Measurements from ENCODE around the gene AUTS2.

The AUTS2 gene

DNA sequence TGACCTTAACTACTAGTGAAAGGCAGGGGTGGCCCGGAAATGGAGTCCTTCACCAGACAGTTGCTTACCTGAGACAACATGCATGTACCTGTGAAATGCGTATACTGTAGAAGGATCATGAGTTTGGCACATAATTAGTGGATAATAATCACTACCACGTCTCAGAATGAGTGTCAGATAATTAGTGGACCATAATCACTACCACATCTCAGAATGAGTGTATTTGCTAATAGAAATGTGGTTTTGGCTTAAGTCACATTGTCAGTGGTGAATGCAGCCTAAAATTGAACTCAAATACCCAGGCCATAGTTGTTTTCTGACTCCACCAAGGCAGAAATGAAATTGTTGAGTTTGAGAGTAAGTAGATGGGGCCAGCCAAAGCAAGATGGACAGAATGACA is 1065.4 kb downstream of the AUTS2 start:
- no peak for DNase-seq (ENCODE audit: low read depth)

- no peak for DNase-seq (ENCODE audit: low read depth)
These were observed 1067.7 kb downstream of the AUTS2 start for GRCh38 chr7:70665997-70666396.

DNA sequence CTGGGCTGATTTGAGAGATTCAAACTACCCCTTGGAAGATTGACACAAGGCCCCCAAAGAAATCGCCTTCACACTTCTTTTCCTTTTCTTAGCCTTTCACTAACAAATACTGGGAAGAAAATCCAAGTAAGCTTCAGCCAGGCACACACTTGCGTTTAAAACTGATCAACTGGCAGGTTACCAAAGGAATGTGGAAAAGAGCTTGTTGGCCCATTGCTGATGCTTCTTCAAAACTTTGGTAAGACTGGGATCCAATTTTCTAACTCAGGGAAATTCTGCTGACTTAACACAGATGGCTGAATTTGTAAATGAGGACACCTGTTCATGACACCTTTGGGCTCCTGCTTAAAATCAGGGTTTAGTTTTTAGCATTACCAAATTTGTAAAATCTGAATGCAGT is 1069.1 kb downstream of the AUTS2 start:
- no peak for DNase-seq (ENCODE audit: low read depth)

- no peak for DNase-seq (ENCODE audit: low read depth)
These were observed 1070.5 kb downstream of the AUTS2 start for GRCh38 chr7:70668606-70669358.

DNA sequence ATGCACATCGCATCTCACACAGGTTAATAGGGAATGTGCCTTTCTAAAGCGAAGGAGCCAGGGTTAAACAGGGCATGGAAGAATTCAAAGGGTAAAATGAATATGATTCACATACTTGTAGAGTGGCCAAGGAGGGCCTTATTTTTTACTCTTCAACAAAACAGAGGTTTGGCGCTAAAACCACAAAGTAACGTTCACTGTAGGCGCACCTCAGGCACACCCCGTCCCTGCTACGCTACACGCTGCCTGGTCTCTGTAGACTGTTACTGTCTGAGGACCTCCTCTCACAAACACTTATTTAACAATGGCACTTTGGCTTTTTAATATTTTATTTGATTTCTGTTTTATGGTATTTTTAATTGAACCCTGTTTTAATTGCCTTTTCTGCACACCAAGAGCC is 1071.6 kb downstream of the AUTS2 start:
- no peak for DNase-seq (ENCODE audit: low read depth)

DNA sequence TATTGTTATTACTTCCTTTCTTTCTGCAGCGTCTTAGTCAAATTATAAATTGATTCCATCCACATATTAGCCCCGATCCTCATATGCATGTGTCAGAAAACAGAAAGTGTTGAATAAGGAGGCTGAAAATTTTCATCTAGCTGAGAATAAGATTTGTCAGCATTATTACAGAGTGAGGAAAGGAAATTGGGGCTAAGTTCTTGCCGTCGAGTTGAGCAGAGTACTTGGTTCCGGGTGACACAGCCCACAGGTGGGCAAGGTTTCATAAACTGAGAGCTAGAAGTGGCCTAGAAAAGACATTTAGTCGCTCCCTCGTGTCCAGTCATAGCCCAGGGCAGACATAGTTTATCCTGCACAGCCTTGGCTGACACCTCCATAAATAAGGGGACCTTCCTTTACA is 1072.0 kb downstream of the AUTS2 start:
- no peak for DNase-seq (ENCODE audit: low read depth)

DNA sequence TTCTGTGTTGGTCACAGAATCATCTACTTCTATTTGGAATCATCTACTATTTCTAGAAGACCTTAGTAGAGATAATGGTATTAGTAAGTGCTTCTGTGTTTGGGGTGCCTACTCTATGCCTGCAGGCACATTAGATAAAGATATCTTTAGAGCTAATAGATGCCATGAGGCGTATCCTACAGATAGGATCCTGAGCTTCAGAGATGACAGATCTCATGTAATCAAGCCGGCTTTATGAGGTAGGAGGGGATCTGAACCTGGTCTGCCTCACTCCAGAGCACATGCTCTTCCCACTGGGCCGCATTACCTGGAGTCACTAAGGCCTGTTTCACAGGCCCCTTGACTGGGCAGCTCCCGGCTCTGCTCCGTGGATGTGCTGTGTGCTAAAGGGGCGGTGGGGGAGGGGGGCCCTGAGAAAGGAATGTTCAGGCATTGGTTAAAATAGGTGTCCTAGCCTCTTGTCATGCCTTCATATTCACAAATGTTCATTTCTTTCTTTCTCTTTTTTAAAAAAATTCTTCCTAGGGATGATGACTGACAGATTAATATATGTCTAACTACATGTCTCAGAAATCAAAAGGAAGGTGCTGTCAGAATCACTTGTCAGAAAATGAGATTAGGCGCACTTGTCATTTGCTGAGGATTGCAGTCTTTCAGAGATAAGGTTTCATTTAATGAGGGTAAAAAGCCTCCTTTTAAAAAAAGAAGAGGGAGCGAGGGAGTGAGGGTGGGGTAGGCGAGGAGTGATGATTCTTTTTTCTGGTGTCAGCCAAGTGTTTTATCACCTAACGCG is 1075.7 kb downstream of the AUTS2 start:
- DNase-seq (ENCODE audit: low read depth) = no peak

GRCh38 chr7:70674571-70675010 is 1076.3 kb downstream of the AUTS2 start:
- DNase-seq (ENCODE audit: low read depth) = no peak

- DNase-seq (ENCODE audit: low read depth) = no peak
These were observed 1078.0 kb downstream of the AUTS2 start for GRCh38 chr7:70676243-70676642.

GRCh38 chr7:70678621-70679251 is 1080.5 kb downstream of the AUTS2 start:
- no peak for DNase-seq (ENCODE audit: low read depth)

GRCh38 chr7:70679661-70680060 is 1081.4 kb downstream of the AUTS2 start:
- DNase-seq (ENCODE audit: low read depth) = no peak

- no peak for DNase-seq (ENCODE audit: low read depth)
These were observed 1082.0 kb downstream of the AUTS2 start for GRCh38 chr7:70680306-70680705.

DNA sequence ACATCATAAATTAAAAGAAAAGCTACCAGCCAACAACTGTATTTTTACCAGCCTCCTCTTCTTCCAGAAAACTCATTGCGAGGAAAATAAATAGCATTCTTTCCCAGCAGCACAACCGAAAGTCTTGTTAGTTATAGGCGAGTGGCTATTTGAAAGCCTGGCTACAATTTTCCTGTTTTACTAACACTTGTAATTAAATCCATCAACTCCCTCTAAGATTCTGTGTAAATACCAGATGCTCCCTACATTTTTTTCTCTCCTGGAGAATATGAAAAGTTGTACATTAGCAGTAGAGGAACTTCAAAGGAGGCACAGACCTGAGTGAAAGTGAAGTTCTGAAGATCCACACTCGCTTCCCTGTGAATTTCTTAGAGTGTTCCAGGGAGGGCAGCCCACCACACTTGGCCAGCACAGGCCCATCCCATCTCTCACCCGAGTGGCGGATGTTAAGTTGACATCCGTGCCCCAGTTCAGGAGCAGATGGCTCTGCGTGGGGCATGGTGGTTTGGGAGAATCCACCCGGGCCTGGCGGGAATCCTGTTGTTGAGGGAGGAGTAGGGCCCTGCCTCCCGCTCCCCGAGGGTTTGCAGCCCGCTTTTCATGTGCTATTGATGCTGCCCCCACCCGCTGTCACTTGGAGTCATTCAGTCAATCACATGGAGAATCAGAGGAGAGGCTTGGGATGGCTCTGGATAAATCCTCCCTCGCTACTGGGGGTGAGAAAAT is 1082.6 kb downstream of the AUTS2 start:
- DNase-seq (ENCODE audit: low read depth) = no peak

DNA sequence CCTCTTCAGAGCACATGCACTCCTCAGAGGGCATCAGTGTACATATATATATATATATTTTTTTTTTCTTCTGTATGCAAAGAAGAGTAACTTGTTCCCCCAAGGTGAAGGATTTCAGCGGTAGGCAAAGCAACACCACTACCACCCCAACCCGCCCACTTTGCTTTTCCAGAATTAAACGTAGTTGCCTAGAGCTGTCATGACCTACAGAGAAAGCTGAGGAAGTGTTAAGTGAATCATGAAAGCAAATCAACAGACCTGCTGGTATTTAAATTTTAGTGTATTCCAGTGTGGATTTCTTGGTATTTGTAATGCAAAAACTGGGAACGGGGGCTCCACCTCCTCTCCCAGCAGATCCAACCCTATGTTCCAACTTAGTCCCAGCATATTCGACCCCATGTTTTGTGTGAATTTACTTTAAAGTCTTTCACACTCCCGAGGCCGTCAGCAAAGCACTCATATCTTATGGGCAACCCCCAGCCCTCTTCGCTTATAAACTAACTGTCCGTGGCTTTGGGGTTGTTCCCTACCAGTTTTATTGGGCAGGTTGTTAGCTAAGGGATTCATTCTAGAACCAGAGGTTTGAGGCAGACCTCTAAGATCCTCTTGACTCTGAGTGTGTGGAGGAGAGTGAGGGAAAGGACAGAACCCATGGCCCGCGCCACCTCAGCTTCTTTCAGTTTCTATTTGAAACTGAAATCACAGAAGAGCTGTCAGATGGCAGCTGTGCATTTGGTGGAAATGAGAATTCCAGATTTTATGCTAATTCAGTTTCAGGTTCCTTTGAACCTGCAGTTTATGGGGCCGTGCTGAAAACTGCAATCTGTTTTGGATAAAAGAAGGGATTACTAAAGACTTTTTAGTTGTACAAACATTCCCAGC is 1083.4 kb downstream of the AUTS2 start:
- no peak for DNase-seq (ENCODE audit: low read depth)

- no peak for DNase-seq (ENCODE audit: low read depth)
These were observed 1085.9 kb downstream of the AUTS2 start for GRCh38 chr7:70684173-70684572.

DNA sequence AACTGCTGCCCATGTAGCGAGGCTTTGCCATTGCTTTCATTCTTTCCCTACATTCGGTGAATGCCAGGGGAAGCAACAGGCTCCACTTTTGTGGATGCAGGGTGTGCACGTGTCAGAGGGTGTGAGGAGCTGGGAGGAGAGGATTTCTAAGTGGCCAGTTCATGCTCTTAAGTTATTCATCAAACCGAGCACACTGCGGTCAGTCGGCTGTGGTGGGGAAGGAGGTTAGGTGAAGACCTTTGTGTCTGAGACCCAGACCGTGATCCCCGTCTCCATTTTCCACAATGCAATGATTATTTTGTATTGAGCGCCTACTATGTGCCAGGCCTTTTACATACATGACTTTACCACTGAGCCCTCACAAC is 1095.0 kb downstream of the AUTS2 start:
- no peak for DNase-seq (ENCODE audit: low read depth)

DNA sequence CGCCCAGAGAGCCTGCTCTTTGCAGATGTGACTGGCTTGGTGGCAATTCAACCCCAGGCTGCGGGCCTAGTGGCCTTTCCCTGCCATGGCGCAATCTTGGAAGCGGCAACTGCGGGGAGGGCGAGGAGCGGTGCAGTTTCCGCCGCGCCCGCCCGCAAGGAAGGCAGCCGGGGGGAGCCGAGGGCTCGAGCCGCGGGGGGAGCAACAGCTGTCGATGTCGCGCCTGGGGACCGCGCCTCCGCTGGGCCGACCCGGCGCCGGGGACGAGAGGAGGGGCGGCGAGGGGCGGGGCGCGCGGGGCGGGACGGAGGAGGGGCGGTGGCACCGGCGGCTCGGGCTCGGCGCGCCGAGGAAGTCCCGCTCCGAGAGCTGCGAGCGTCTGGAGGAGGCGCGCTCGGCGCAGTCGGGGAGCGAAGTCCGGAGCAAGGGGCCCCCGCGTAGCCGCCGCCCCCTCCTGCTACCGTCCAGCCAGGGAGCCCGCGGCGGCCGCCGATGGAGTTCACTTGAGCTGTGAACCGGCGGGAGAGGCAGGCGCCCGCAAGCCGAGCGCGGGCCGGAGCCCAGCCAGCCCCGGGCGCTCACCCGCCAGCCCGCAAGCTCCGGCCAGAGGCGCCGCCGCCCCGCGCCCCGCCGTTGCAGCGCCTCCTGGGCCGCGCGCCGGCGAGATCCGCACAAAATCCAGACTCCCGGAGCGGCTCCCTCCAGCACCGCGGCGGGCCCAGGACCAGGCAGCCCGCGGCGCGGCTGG is 1095.6 kb downstream of the AUTS2 start:
- DNase-seq (ENCODE audit: low read depth) = peak; percentile 66

DNA sequence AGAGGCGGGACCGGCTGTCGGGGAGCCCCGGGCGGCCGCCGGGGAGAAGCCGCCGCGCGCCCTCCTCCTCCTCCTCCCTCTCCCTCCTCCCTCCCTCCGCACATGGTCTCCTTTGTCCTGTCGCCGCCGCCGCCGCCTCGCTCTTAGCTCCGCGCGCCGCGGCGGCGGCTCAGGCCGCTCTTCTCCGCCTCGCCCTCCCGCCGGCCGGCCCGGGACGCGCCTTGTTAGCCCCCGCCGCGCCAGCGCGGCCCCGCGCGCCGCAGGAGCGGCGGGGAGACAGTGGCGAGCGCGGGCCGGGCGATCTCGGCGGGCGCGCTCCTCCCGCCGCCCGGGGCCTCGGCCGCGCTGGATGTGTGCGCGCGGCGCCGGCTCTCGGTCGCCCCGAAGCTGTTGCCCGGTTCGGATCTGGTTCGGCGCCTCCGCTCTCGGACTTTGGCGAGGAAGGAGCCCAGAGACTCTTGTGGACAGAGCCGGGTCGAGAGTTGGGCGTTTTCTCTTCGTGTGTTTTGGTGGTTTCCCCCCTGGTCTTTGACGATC is 1096.2 kb downstream of the AUTS2 start:
- DNase-seq (ENCODE audit: low read depth) = peak; percentile 18

- no peak for DNase-seq (ENCODE audit: low read depth)
These were observed 1096.9 kb downstream of the AUTS2 start for GRCh38 chr7:70694971-70695794.

DNA sequence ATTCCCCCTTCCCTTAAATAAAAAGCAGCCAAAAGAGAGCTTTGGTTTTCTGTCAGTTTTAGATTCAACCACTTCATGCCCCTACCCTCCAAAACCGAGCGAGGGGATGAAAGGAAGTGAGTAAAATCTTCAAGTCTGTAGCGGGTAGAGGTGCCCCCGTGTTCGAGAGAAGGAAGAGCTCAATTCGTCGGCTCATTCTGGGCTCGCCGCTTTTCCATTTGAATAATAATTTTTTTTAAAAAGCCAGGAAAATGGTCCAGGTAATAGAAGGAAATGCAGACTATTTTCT is 1097.5 kb downstream of the AUTS2 start:
- DNase-seq (ENCODE audit: low read depth) = no peak
